Activated gamma-delta T cell treated with Interleukin-2 at 50 U/mL for 16 hours (primary cell): Measurements from ENCODE around the gene MUTYH.
"Not testable (repeated sequence)": the region's sequence is repeated elsewhere in the genome, so short reads cannot be mapped to it uniquely, and the experiment has no call there.

Experiments
- DNase-seq: peaks from one replicate; pipeline ENCODE4 v3.0.0-alpha.2; 2020

MUTYH gene

DNA sequence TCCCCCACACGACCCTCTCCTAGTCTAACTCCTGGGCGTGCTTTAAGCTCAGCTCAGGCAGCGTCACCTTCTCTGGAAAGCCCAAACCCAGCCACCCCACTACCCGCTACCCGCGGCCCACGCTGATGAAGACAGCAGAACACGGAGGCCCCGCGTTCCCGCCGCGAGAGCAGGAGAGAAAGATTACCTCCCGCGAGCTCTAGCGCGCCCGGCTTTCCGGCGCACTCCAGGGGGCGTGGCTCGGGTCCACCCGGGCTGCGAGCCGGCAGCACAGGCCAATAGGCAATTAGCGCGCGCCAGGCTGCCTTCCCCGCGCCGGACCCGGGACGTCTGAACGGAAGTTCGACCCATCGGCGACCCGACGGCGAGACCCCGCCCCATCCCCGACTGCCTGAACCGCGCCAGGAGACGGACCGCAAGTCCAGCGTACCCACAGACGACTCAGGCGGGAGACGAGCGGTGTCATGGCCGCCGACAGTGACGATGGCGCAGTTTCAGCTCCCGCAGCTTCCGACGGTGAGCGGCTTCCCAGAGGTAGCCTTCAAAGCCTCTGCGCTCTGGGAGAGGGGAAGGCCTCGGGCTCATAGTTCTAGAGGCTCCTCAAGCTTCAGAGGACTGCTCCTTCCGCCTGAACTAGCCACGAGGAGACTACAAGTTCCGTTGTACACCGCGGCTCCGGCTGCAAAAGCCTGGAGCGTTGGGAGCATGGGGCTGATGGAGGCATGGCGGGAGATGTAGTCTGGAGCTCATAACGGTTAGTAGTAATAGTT is at the start of gene MUTYH, which contains the start of gene TOE1:
TSS of gene MUTYH (minus strand) at position 652 of the 770 bp plus-strand sequence. CDS start 5,935 bp downstream, outside the sequence.
TSS of gene TOE1 (plus strand) at position 382 of the 770 bp plus-strand sequence. CDS start at position 465, 83 bp downstream.
- DNase-seq: peak; percentile 88

DNA sequence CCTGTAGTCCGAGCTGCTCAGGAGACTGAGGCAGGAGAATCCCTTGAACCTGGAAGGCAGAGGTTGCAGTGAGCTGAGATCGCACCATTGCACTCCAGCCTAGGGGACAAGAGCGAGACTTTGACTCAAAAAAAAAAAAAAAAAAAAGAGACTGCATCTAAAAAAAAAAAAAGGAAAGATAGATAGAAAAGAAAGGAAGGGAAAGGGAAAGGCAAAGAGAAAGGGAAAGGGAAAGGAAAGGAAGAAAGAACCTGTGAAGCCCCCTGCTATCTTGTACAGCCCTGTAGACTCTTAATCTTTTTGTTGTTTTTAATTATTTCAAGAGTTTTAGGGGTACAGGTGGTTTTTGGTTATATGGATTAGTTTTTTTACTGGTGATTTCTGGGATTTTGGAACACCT is 46.0 kb upstream of the MUTYH start:
- DNase-seq: no peak

DNA sequence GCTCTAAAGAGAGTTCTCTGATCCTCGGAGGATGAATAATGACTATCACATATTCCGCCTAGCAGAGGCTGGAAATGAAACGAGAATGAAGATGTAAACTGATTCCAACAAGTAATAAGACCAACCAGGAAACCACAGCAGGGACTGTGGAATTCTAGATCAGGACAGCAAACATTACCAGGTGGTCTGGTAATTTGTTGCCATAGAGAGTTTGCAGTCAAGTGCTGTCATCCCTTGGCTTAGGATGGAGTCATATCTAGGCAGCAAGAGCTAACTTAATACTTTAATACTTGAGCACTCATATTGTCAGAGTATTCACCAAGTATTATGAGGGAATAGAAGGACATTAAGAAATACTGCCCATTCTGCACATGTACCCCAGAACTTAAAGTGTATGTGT is 45.1 kb upstream of the MUTYH start:
- no peak for DNase-seq

DNA sequence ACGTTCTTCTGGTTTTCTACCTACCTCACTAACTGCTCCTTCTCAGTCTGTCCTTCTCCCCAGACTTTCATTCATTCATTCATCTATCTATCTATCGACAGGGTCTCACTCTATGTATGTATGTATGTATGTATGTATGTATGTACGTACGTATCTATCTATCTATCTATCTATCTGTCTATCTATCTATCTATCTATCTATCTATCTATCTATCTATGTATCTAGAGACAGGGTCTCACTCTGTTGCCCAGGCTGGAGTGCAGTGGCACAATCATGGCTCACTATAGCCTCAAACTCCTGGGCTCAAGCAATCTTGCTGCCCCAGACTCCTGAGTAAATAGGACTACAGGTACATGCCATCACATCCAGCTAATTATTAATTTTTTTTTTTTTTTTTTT is 44.0 kb upstream of the MUTYH start:
- not testable (repeated sequence) for DNase-seq

DNA sequence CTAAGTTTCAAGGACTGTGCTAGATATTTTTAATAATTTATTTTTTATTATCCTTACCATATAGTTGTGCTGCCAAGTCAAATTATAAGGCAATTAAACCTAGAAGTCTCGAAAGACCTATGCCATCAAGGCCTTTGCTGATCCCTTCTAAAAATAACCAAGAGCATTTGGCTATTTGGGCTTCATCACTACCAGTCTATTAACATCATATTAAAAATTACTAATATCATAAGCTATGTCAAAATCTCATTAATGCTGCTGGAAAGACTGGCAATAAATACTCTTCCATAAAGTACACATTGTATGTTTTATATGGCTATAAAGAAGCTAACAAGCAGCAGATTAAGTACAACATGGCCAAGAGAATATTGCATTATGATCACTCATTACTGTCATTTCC is 43.0 kb upstream of the MUTYH start:
- no peak for DNase-seq

DNA sequence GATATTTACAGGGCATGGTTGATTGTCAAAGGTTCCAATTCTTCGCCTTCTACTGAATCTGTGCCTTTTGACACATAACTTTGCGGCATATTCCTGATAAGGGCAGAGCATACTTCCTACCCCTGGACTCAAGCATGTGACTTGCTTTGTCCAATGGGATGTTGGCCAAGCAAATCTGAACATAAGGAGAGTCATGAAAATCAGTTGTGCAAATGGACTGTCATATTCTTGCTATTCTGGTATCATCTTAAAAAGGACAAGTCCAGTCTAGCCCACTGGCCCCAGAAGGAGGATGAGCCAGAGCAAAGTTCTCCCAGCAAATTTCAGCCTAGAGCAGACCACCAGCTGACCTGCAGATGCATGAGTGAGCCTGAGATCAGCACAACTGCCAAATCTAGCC is 41.0 kb upstream of the MUTYH start:
- no peak for DNase-seq

DNA sequence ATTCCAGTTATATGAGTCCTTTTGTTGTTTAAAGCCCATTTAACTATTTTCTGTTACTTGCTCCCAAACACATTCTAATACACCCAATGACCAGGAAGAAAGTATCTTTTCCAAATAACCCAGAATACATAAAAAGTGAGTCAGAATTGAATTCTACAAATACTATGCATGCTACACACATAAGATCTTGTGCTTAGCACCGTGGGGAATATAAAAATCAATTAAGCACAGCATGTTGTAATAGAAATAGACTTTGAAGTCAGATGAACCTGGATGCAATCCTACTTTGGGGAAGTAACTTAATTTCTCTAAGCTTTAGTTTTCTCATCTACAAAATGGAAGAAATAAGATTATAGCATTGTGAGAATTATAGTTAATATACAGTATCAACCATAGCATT is 40.5 kb upstream of the MUTYH start:
- no peak for DNase-seq

DNA sequence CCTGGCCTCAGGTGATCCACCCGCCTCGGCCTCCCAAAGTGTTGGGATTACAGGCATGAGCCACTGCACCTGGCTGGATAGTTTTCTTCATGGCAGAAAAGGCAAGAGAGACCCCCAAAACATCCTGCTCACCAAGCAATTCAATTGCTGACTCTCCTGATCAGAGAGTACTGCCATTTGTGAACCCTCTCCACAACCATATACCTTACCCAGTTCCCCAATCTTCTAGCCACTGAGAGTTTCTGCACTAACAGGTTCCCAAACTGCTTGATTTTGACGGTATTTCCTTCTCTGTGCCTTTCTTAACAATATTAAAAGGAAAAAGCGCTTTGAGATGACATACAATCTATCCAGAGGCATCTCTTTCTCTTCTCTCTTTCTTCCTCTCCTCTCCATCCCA is 39.9 kb upstream of the MUTYH start:
- DNase-seq: no peak

DNA sequence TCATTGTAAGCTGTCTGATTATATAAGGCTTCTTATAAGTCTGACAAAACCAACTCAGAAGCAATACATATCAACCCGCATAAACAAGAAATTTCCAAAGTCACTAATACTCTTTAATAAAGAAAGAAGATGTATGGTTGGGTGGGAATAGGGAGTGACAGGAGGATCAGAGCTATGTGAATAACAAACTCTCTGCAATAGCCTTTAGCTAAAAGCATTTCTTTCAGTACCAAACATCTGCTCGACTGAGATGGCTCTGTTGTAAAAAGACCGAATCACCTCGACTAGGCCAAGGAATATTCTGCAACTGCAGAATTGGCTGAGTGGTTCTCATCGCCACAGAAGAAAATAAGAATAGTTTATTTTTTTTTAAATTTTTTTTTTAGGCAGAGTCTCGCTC is 39.3 kb upstream of the MUTYH start:
- no peak for DNase-seq

DNA sequence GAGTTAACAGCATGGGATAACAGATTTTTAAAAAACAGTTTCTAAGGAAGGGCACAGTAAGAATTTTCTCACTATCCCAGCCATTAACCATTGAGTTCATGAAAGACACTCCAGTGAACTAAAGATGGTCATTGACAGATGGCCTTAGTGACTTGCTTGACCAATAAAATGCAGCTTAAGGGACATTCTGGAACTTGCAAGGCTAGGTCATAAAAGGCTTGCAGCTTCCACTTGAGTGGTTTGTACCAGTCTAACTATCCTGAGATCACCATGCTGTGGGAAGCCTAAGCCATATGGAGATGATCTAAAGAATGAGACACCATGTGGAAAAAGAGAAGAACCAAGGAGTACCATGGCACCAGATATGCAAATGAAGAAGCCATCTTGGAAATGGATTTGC is 37.9 kb upstream of the MUTYH start:
- no peak for DNase-seq

DNA sequence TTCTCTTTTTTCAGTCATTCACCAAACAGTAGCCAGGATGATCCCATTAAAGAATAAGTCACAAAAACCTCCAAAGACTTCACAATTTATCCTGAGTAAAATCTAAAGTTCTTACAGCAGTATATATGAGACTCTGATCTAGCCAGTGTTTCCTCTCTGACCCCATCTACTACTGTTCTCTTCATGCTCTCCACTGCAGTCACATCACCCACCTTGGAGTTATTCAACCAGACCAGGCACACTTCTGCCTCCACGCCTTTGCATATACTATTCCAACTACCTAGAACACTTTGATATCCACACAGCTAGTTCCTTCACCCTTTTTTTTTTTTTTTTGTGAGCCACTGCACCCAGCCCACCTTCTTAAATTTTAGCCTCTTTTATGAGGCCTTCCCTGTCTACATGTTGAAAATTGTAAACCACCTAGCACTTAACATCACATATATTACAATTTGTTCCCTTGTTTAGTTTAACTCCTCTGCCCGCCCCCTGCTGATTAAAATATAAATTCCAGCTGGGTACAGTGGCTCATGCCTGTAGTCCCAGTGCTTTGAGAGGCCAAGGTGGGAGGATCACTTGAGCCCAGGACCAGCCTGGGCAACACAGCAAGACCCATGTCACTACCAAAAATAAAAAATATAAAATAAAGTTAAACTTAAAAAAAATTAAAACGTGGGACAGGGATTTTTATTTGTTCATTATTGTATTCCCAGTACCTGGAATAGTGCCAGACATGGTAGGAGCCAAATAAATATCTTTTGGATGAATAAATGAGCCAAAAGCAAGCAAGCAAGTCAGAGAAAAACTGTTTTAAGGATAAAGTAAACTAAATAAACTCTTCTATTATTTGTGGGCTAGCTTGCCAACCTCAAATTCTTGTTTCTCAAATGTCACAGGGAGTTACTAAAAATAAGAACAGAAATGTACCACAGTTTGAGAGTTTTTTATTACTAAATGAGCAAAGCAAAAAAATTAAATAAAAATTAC is 35.2 kb upstream of the MUTYH start:
- DNase-seq: no peak

DNA sequence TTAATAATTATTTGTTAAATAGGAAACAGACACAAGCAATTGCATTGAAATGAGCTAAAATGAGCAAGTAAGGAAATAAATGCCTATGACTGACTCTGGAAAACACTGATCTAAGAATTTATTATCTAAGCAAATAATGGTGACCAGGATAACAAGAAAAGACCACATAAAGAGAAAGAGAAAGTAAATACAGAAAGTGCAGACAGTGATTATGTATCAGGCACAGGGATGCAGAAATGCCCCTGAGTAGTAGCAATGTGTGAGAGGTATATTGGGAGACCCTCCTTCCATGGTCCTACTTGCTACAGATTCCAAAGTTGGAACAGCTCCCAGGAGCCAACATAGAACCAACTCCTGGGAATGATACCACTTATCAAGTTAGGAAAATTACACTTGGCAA is 33.3 kb upstream of the MUTYH start:
- DNase-seq: no peak

DNA sequence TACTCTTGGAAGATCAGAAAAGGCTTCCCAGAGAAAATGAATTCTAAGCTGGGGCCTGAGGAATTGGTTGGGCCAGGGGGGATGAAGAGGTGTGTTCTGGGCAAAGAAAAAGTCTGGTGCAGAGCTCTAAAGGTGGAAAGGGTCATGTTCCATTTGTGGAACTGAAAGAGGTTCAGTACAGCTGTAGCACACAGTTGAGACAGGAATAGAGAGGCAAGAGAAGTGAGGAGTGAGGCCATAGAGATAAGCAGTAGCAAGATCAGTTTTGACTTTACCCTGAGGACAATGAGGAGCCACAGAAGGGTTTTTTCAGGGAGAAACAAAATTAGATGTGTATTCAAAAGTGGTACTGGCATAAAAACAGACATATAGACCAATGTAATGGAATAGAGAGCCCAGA is 30.3 kb upstream of the MUTYH start:
- no peak for DNase-seq

DNA sequence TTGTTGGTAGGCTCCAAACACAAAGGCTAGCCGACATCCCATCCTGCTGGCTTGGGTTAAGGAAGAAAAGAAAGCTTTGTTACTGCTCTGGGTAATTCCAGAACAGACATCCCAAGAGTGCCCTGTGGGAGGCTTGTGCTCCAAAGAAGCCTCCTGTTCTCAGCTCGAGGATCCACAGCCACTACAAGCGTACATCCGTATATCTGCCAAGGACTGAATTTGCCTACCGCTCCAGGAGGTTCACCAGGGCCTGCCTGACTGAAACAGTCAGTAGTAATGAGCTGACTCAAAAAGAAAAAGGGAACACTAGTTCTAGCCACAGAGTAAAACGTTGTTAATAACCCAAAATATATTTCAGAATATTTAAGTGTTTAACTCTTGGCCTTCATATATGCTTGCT is 24.8 kb upstream of the MUTYH start:
- DNase-seq: no peak

DNA sequence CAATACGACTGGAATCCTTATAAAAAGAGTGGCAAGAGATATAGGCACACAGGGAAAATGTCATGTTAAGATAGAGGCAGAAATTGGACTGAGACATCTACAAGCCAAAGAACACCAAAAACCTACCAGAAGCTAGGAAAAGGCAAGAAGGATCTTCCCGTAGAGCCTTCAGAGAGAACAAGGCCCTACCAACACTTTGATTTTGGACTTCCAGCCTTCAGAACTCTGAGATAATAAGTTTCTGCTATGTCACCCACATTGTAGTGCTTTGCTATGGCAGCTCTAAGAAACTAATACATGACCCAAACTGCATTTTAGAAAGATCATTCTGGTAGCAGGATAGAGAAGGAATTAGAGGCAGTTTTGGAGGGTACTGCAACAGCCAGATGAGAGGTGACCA is 24.1 kb upstream of the MUTYH start:
- no peak for DNase-seq

DNA sequence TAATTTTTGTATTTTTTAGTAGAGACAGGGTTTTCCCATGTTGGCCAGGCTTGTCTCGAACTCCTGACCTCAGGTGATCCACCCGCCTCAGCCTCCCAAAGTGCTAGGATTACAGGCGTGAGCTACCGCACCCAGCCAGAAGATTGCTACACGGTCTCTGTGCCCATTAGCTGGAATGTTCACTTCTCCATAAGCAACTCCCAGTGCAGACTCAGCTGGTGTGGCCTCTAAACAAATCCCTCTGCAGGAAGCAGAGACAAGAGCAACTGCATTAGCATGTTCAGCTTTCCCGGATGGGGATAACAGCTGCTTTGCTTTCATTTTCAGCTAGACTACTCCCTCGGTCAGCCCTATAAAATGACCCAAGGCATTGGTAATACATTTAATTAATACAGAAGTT is 20.7 kb upstream of the MUTYH start:
- DNase-seq: not testable (repeated sequence)

DNA sequence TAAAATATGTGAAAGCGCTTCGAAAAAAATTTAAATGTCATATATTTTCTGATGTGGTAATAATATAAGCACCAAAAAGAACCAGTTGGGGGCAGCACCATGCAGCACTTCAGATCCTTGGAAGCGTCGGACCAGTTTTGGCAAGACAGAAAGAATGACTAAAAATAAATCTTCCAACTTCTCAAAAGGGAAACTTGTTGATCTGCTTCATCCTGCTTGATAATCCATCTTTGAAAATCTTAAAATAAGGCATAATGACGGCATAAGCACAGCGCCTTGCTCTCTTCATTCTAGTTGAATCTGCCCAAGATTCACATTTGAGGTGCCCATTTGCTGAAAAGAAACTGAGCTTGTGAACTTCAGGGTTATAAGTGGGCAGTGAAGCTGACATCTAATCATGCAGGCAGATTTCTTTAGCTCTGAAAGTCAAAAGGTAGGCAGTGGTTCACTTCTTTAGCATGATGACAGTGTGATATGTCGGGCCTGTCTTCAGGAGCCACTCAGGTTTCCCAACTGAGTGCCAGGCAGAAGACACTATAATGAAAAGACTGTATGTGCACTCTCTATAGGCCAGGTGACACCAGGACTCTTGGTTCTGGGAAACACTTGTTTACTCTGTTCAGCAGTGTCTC is 19.8 kb upstream of the MUTYH start:
- peak; percentile 53 for DNase-seq

DNA sequence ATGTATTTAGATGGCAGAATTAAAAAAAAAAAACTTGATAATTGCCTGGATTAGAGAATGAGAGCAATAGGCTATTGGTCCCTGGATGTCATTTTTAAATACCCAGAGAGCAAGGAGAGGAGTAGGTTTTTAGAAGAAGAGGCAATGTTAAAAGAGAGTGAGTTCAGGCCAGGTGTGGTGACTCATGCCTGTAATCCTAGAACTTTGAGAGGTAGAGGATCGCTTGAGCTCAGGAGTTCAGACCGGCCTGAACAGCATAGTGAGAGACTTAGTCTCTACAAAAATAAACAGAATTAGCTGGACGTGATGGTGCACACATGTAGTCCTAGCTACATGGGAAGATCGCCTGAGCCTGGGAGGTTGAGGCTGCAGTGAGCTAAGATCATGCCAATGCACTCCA is 15.9 kb upstream of the MUTYH start:
- DNase-seq: no peak

DNA sequence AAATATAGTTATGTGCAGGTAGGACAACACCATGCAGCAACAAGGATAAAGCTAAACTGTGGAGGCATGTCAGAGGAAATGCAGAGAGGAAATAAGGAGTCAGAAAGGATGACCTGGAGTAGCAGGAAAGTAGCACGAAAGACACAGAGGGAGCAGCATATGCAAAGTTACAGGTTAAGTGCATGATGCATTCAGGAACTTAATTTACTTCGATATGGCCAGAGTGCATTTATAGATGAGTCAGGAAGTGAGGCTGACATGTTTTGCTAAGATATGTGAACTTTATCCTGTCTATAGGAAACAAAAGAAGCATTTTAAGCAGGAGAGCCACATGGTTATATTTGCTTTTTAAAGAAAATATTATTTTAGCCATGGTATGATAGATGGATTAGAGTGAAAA is 15.4 kb upstream of the MUTYH start:
- no peak for DNase-seq

DNA sequence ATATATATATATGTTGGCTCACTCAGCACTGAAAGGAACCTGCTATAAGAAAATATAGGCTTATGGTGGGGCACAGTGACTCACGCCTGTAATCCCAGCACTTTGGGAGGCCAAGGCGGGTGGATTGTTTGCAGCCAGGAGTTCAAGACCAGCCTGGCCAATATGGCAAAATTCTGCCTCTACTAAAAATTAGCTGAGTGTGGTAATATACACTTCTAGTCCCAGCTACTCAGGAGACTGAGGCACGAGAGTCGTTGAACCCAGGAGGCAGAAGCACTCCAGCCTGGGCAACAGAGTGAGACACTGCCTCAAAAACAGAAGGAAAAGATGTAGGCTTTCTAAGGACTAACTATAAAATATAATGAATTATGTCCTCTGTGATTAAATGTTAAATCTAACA is 14.6 kb upstream of the MUTYH start:
- DNase-seq: no peak

DNA sequence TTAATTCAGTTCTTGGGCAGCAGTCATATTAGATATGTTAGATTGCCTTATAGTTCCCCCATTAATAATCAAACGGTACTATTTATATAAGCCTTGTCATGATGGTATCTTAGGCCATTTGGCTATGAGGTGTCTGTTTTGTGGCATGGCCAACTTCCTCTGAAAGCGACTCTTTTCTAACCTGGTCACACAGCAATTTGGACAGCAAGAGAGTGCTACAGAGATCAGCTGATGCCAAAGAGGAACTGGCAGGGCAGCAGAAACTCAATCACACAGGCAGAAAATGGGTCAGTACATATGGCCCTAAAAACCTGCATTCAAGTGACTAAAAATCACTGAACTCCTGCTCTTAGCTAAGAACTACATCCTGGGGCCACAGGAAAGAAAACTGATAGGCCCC is 13.4 kb upstream of the MUTYH start:
- DNase-seq: no peak

DNA sequence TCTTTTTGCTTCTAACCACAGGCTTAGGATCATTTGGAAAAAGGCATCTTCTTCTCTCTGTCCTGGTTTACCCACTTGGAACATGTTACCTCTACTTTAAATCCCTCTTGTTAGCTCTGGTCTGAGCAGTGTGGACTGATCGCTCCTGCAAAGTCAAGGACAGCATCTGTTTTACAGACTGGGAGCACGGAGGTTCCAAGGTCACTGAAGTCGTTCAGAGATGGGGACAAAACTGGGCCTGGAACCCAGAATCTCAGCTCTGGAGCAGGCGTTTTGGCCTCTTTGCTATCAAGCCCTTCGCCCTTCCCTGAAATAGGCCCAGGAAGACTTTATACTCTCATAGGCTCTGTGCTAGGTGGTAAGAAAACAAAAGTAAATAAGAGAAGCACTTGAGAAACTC is 11.3 kb upstream of the MUTYH start:
- no peak for DNase-seq

DNA sequence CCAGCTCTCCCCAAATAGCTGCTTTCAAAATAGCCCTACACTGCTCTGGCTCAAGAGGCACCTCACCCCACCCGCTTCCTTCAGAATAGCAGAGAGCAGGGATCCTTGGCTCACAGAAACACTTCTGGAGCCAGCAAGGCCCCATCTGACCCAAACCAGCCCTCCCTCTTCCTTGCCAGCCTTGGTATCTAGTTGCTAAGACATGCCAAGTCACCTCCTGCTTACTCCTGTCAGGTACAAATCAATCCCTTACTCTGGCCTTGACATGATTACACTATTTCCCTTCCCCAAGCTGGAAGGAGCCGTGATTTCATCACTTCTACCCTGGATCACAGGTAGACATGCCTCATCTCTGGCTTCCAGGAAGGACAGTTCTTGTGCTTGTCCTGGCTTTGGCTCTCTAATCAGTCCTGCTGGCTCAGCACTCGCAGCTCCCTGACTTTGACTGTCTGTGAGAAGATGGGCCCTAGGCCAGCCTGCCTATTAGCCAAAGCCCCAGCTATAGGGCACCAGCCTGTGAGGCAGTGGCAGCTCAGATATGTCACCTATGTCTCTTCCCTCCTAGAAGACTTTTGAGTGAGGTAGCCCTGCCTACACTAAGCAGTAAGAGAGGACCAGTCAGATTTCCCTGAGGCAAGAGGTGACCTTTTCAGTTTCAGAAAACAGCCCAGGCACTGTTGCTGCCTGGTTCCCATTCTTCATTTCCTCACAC is 8.9 kb upstream of the MUTYH start:
- DNase-seq: no peak
